Measurements from ENCODE around the gene STRIP1.
A peak's percentile ranks its signal among the peaks of the same experiment; 100 is the strongest.
"Not testable (repeated sequence)": the region's sequence is repeated elsewhere in the genome, so short reads cannot be mapped to it uniquely, and the experiment has no call there.

Gene STRIP1

GRCh38 chr1:110030687-110031086, 3.7 kb upstream of the STRIP1 start:
- not testable (repeated sequence) for H3K23ac ChIP-seq (ENCODE audit: low read depth, low read length, poor library complexity); H2BK120ac ChIP-seq (ENCODE audit: low read depth, low read length); H4K91ac ChIP-seq (ENCODE audit: low read depth, low read length, poor library complexity); H2BK15ac ChIP-seq (ENCODE audit: low read length); H2BK5ac ChIP-seq (ENCODE audit: low read length); H3K9ac ChIP-seq (ENCODE audit: low read depth, low read length, poor library complexity); H3K14ac ChIP-seq (ENCODE audit: low read length); H2BK12ac ChIP-seq (ENCODE audit: low read length); DNase-seq (ENCODE audit: low spot score); H3K4me3 ChIP-seq (ENCODE audit: low read length in 2 of 2); H3K4ac ChIP-seq (ENCODE audit: low read length); H3K9me3 ChIP-seq (replicated peaks in 1 of 2; ENCODE audit: control insufficient read depth in 2 of 2, insufficient read depth in 1 of 2, low read depth in 1 of 2, low read length in 2 of 2); H3K79me1 ChIP-seq (ENCODE audit: low read depth, low read length); H3K4me2 ChIP-seq (ENCODE audit: insufficient read depth, low read length, poor library complexity, severe bottlenecking); H3K36me3 ChIP-seq (replicated peaks in 1 of 2; ENCODE audit: control insufficient read depth in 2 of 2, insufficient read depth in 2 of 2, low read length in 2 of 2); H3K27me3 ChIP-seq (ENCODE audit: control insufficient read depth in 3 of 3, insufficient read depth in 3 of 3, low read depth in 1 of 3, low read length in 3 of 3); H3K27ac ChIP-seq (replicated peaks; ENCODE audit: low read length); H3K18ac ChIP-seq (ENCODE audit: low read length); H2AK5ac ChIP-seq (ENCODE audit: low read depth, low read length); H4K8ac ChIP-seq (ENCODE audit: low read depth, low read length)
- Histone ChIP-seq H3K4me1 (ENCODE audit: control insufficient read depth in 2 of 2, insufficient read depth in 1 of 2, low read depth in 1 of 2, low read length in 2 of 2) (peaks cover 3 to 12% of the 10 kb centered on the region in 2 donors), H2AFZ (ENCODE audit: low read length) (peak overlapping the region; percentile 79)
- WGBS, 2 donors (ENCODE audit: extremely low coverage in 2 of 2, insufficient read length in 2 of 2, insufficient replicate concordance in 1 of 2): no CpG with 5 or more reads among the region's 4 CpGs

GRCh38 chr1:110032327-110032726, 2.1 kb upstream of the STRIP1 start:
- Histone ChIP-seq H3K4me3 (ENCODE audit: low read length in 2 of 2) (no peak overlapping the region), H4K8ac (ENCODE audit: low read depth, low read length) (no peak overlapping the region), H3K27ac (replicated peaks; ENCODE audit: low read length) (no peak overlapping the region), H3K4ac (ENCODE audit: low read length) (no peak overlapping the region), H3K4me2 (ENCODE audit: insufficient read depth, low read length, poor library complexity, severe bottlenecking) (no peak overlapping the region), H3K79me1 (ENCODE audit: low read depth, low read length) (peaks cover 4% of the 10 kb centered on the region), H3K27me3 (ENCODE audit: control insufficient read depth in 3 of 3, insufficient read depth in 3 of 3, low read depth in 1 of 3, low read length in 3 of 3) (no peaks in the 10 kb centered on the region), H3K4me1 (ENCODE audit: control insufficient read depth in 2 of 2, insufficient read depth in 1 of 2, low read depth in 1 of 2, low read length in 2 of 2) (peaks cover 3 to 14% of the 10 kb centered on the region in 2 donors), H3K9me3 (replicated peaks in 1 of 2; ENCODE audit: control insufficient read depth in 2 of 2, insufficient read depth in 1 of 2, low read depth in 1 of 2, low read length in 2 of 2) (no peaks in the 10 kb centered on the region), H4K91ac (ENCODE audit: low read depth, low read length, poor library complexity) (no peak overlapping the region), H2BK15ac (ENCODE audit: low read length) (no peak overlapping the region), H3K9ac (ENCODE audit: low read depth, low read length, poor library complexity) (no peak overlapping the region), H2AFZ (ENCODE audit: low read length) (peak overlapping the region; percentile 79), H3K18ac (ENCODE audit: low read length) (no peak overlapping the region), H3K14ac (ENCODE audit: low read length) (no peak overlapping the region), H3K23ac (ENCODE audit: low read depth, low read length, poor library complexity) (no peak overlapping the region), H2BK5ac (ENCODE audit: low read length) (no peak overlapping the region), H2BK120ac (ENCODE audit: low read depth, low read length) (no peak overlapping the region), H2BK12ac (ENCODE audit: low read length) (no peak overlapping the region), H2AK5ac (ENCODE audit: low read depth, low read length) (no peak overlapping the region), H3K36me3 (replicated peaks in 1 of 2; ENCODE audit: control insufficient read depth in 2 of 2, insufficient read depth in 2 of 2, low read length in 2 of 2) (peaks cover 0 to 11% of the 10 kb centered on the region in 2 donors)
- no peak for DNase-seq (ENCODE audit: low spot score)
- WGBS, 2 donors (ENCODE audit: extremely low coverage in 2 of 2, insufficient read length in 2 of 2, insufficient replicate concordance in 1 of 2): no CpG with 5 or more reads among the region's 2 CpGs

GRCh38 chr1:110033421-110033820, 1.0 kb upstream of the STRIP1 start:
- H3K36me3 ChIP-seq (replicated peaks in 1 of 2; ENCODE audit: control insufficient read depth in 2 of 2, insufficient read depth in 2 of 2, low read length in 2 of 2): peaks cover 4 to 21% of the 10 kb centered on the region in 2 donors
- H3K4me2 ChIP-seq (ENCODE audit: insufficient read depth, low read length, poor library complexity, severe bottlenecking): no peak overlapping the region
- no peaks in the 10 kb centered on the region for H3K9me3 ChIP-seq (replicated peaks in 1 of 2; ENCODE audit: control insufficient read depth in 2 of 2, insufficient read depth in 1 of 2, low read depth in 1 of 2, low read length in 2 of 2)
- H4K8ac ChIP-seq (ENCODE audit: low read depth, low read length): no peak overlapping the region
- H3K23ac ChIP-seq (ENCODE audit: low read depth, low read length, poor library complexity): no peak overlapping the region
- H3K27ac ChIP-seq (replicated peaks; ENCODE audit: low read length): no peak overlapping the region
- no peak overlapping the region for H3K14ac ChIP-seq (ENCODE audit: low read length)
- H2AFZ ChIP-seq (ENCODE audit: low read length): peak overlapping the region; percentile 79
- no peak overlapping the region for H3K18ac ChIP-seq (ENCODE audit: low read length)
- no peak overlapping the region for H2BK15ac ChIP-seq (ENCODE audit: low read length)
- H3K4me3 ChIP-seq (ENCODE audit: low read length in 2 of 2): no peak overlapping the region
- H2BK120ac ChIP-seq (ENCODE audit: low read depth, low read length): no peak overlapping the region
- peaks cover 7% of the 10 kb centered on the region for H3K79me1 ChIP-seq (ENCODE audit: low read depth, low read length)
- no peak overlapping the region for H2AK5ac ChIP-seq (ENCODE audit: low read depth, low read length)
- peaks cover 3 to 14% of the 10 kb centered on the region in 2 donors for H3K4me1 ChIP-seq (ENCODE audit: control insufficient read depth in 2 of 2, insufficient read depth in 1 of 2, low read depth in 1 of 2, low read length in 2 of 2)
- no peak for DNase-seq (ENCODE audit: low spot score)
- no peak overlapping the region for H3K4ac ChIP-seq (ENCODE audit: low read length)
- no peak overlapping the region for H2BK12ac ChIP-seq (ENCODE audit: low read length)
- H3K27me3 ChIP-seq (ENCODE audit: control insufficient read depth in 3 of 3, insufficient read depth in 3 of 3, low read depth in 1 of 3, low read length in 3 of 3): no peaks in the 10 kb centered on the region
- no CpG with 5 or more reads among the region's 5 CpGs for WGBS, 2 donors (ENCODE audit: extremely low coverage in 2 of 2, insufficient read length in 2 of 2, insufficient replicate concordance in 1 of 2)
- no peak overlapping the region for H2BK5ac ChIP-seq (ENCODE audit: low read length)
- H4K91ac ChIP-seq (ENCODE audit: low read depth, low read length, poor library complexity): no peak overlapping the region
- H3K9ac ChIP-seq (ENCODE audit: low read depth, low read length, poor library complexity): no peak overlapping the region

DNA sequence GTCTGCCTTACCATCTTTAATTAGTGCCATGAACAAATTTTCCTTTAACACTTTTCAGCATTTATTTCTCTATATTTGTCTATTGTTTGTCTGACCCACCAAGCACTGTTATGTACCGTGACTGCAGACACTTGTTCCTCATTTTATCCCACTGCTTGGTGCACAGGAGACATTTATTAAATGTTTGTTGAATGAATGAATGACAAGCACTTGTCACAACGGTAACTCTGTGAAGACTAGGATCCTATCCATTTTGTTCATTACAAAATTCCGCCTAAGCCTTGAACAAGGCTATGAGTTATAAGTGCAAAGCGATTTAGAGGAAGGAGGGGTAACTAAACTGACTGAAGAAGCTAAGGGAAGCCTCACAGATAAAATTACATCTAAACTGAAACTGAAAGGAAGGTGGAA, 379 bp upstream of the STRIP1 start:
- Histone ChIP-seq H3K14ac (ENCODE audit: low read length) (no peak overlapping the region), H4K91ac (ENCODE audit: low read depth, low read length, poor library complexity) (no peak overlapping the region), H3K23ac (ENCODE audit: low read depth, low read length, poor library complexity) (no peak overlapping the region), H3K18ac (ENCODE audit: low read length) (no peak overlapping the region), H2BK5ac (ENCODE audit: low read length) (no peak overlapping the region), H3K4me2 (ENCODE audit: insufficient read depth, low read length, poor library complexity, severe bottlenecking) (peak overlapping the region; percentile 32), H3K4me3 (ENCODE audit: low read length in 2 of 2) (peak overlapping the region in 1 of 2 donors; percentile 53), H2AFZ (ENCODE audit: low read length) (peak overlapping the region; percentile 79), H3K79me1 (ENCODE audit: low read depth, low read length) (peaks cover 7% of the 10 kb centered on the region), H3K4ac (ENCODE audit: low read length) (no peak overlapping the region), H2BK12ac (ENCODE audit: low read length) (no peak overlapping the region), H3K27me3 (ENCODE audit: control insufficient read depth in 3 of 3, insufficient read depth in 3 of 3, low read depth in 1 of 3, low read length in 3 of 3) (no peaks in the 10 kb centered on the region), H2BK120ac (ENCODE audit: low read depth, low read length) (no peak overlapping the region), H3K27ac (replicated peaks; ENCODE audit: low read length) (no peak overlapping the region), H2BK15ac (ENCODE audit: low read length) (no peak overlapping the region), H4K8ac (ENCODE audit: low read depth, low read length) (no peak overlapping the region), H3K9ac (ENCODE audit: low read depth, low read length, poor library complexity) (no peak overlapping the region), H3K9me3 (replicated peaks in 1 of 2; ENCODE audit: control insufficient read depth in 2 of 2, insufficient read depth in 1 of 2, low read depth in 1 of 2, low read length in 2 of 2) (no peaks in the 10 kb centered on the region), H3K4me1 (ENCODE audit: control insufficient read depth in 2 of 2, insufficient read depth in 1 of 2, low read depth in 1 of 2, low read length in 2 of 2) (peaks cover 3 to 14% of the 10 kb centered on the region in 2 donors), H2AK5ac (ENCODE audit: low read depth, low read length) (no peak overlapping the region), H3K36me3 (replicated peaks in 1 of 2; ENCODE audit: control insufficient read depth in 2 of 2, insufficient read depth in 2 of 2, low read length in 2 of 2) (peaks cover 10 to 27% of the 10 kb centered on the region in 2 donors)
- WGBS, 2 donors (ENCODE audit: extremely low coverage in 2 of 2, insufficient read length in 2 of 2, insufficient replicate concordance in 1 of 2): no CpG with 5 or more reads among the region's 4 CpGs
- DNase-seq (ENCODE audit: low spot score): no peak
